Gastrocnemius medialis (tissue), 4 donors: ENCODE measurements around the gene CFAP161.

Source experiments
- CTCF ChIP-seq, 5 experiments: fragments of 450-650 bp in 3 of 5; fragments of 200-600 bp in 2 of 5; sonication (generic) in 2 of 5; IDR thresholded peaks in 4 of 5; conservative IDR thresholded peaks in 1 of 5; 1 replicate in 4 of 5; 2 replicates in 1 of 5; pipeline ENCODE4 v1.5.1; 2016 to 2019; ENCODE audit warnings: antibody characterized with exemption in 5 of 5, mild to moderate bottlenecking in 3 of 5, moderate library complexity in 3 of 5
- POLR2A ChIP-seq, 2 donors: fragments of 450-650 bp; IDR thresholded peaks; one replicate each; pipeline ENCODE4 v1.6.1; 2017; ENCODE audit warnings: antibody characterized with exemption in 2 of 2, mild to moderate bottlenecking in 2 of 2, moderate library complexity in 2 of 2

GRCh38 chr15:81113204-81113657, 20.8 kb upstream of the CFAP161 start:
- TF ChIP-seq CTCF (IDR thresholded peaks at IDR 0.05 in 4 of 5, conservative IDR thresholded peaks at IDR 0.05 in 1 of 5) (no peak), POLR2A (IDR thresholded peaks at IDR 0.05) (no peak)
